HG03460 (cell line): Measurements from ENCODE around the gene ANKRD13C.
"Not testable (repeated sequence)": the region's sequence is repeated elsewhere in the genome, so short reads cannot be mapped to it uniquely, and the experiment has no call there.

Experiments
- ATAC-seq: cut with Tn5 transposase; IDR thresholded peaks from one replicate; pipeline ENCODE4 v1.9.1; 2021; ENCODE audit not compliant: unreplicated experiment

The ANKRD13C gene, protein sequence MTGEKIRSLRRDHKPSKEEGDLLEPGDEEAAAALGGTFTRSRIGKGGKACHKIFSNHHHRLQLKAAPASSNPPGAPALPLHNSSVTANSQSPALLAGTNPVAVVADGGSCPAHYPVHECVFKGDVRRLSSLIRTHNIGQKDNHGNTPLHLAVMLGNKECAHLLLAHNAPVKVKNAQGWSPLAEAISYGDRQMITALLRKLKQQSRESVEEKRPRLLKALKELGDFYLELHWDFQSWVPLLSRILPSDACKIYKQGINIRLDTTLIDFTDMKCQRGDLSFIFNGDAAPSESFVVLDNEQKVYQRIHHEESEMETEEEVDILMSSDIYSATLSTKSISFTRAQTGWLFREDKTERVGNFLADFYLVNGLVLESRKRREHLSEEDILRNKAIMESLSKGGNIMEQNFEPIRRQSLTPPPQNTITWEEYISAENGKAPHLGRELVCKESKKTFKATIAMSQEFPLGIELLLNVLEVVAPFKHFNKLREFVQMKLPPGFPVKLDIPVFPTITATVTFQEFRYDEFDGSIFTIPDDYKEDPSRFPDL

DNA sequence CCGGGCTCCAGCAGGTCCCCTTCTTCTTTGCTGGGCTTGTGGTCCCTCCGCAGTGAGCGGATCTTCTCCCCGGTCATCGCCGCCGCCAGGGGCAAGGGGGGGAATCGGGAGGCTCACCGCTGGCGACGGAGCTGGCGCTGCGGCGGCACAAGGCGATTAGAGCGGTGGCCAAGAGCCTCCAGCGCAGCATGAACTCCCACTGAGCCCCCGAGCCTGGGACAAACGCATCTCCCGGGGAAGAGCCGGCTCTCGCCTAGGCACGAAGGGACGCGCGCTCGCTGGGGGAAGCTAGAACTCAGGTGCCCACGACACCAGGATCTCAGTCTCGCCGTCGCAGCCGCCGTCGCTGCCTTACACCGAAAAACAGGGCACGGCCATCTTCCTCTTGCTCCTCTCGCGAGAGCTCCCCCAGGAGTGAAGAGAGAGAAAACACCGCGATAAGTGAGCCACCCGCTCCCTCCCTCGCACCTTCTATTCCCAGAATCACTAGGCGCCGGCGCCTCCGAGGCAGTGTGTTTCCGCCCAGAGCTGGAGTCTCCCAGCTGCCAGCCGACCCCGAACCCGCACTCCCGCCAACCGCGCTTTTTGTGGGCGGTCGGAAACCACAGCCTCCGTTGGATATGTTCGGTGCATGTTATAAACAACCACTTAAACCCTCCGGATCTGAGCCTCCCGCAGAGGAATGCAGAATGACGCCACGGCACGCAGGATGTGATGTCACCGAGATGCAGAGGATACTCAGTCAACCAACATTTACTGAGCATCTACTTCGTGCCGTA, at the start of gene ANKRD13C:
TSS of gene ANKRD13C (minus strand) at position 391 of the 779 bp plus-strand sequence. CDS start at position 77, 314 bp downstream.
- ATAC-seq, result peak; percentile 93

GRCh38 chr1:70403759-70404158, 49.2 kb upstream of the ANKRD13C start:
- no peak for ATAC-seq

DNA sequence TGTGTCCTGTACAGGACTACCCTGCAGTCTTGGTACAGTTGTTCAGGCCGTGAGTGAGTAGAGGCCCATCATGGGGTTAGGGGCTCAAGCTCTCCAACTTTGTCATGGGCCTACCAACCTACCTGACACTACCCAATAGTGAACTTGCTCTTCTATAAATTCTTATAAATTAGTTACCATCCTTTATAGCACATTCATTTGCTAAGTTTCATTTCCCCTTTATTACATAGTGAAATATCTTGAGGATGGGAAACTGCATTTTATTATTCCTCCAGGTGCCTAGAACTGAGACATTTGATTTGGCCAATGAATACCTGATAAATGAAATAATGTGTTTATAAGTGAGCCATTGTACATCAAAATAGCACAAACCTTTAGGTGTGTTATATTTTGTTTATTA, 47.5 kb upstream of the ANKRD13C start:
- ATAC-seq, result no peak

GRCh38 chr1:70400335-70400734, 45.8 kb upstream of the ANKRD13C start:
- ATAC-seq, result no peak

- no peak for ATAC-seq
These were observed 42.5 kb upstream of the ANKRD13C start for GRCh38 chr1:70397013-70397412.

- no peak for ATAC-seq
These were observed 42.1 kb upstream of the ANKRD13C start for GRCh38 chr1:70396607-70397006.

GRCh38 chr1:70392626-70393025, 38.1 kb upstream of the ANKRD13C start:
- ATAC-seq, result no peak

DNA sequence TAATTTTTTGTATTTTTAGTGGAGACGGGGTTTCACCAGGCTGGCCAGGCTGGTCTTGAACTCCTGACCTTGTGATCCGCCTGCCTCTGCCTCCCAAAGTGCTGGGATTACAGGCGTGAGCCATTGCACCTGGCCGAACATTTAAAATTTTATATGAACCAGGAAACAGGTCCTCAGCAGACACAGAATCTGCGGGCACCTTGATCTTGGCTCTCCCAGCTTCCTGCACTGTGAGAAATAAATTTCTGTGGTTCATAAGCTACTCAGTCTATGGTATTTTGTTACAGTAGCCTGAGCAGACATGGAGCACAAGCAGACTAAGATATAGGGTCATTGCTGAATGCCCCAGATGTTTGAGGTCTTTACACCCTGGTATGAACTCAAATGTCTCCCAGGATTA, 33.0 kb upstream of the ANKRD13C start:
- ATAC-seq, result no peak

DNA sequence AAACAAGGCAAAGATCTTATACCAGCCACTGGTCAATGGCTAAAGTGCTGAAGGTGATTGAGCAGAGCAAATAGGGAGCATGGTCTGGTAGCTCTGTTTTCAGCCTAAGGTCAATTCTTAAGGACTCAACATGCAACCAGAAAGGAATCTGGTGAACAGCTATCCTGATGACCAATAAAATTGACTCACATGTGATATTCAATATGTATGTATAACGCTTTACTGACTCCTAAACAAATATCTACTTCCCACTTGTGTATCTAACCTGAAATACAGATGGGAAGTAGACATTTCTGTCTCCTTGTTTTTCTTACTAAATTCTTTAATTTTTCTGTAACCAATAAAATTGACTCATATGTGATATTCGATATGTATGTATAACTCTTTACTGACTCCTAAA, 31.6 kb upstream of the ANKRD13C start:
- no peak for ATAC-seq

DNA sequence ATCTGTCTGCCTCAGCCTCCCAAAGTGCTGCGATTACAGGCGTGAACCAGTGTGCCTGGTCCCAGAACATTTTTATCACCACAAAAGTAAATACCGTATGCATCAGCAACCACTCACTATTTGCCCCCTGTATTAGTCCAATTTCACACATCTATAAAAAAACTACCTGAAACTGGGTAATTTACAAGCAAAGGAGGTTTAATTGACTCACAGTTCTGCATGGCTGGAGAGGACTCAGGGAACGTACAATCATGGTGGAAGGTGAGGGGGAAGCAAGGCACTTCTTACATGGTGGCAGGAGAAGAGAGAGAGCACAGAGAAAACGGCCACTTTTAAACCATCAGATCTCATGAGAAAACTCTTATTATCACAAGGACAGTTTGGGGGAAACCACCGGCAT, 31.0 kb upstream of the ANKRD13C start:
- ATAC-seq, result no peak

DNA sequence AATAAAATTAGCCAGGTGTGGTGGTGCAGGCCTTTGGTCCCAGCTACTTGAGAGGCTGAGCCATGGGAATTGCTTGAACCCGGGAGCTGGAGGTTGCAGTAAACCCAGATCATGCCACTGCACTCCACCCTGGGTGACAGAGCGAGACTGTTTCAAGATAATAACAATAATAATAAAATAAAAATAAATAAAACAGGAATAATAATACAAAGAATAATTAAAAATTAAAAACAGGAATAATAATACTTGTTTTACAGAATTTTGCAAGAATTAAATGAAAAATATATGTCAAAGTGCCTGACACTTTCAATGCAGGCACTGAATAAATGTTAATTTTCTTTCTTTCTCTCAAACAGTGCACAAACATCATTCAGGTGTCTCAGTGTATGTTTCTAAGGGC, 30.0 kb upstream of the ANKRD13C start:
- ATAC-seq, result no peak

GRCh38 chr1:70383483-70383882, 29.0 kb upstream of the ANKRD13C start:
- ATAC-seq, result no peak

DNA sequence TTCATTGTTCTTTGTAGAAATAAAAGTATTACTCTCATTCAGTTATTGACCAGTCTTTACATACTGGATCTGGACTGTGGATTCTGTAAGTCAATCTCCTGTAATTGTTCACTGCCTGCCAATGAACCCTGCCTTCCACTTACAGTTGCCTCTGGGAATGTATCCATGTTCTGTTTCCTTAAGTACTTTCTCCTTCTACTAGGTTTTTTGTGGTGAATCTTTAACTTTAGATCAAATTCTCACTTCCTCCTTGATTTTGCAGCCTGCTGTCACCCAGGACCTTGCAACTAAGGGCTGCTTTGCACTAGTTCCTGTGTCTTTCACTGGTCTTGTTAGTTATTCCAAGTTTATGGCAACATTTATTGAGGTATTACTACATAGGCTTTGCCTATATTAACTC, 28.2 kb upstream of the ANKRD13C start:
- peak; percentile 84 for ATAC-seq

- ATAC-seq, result no peak
These were observed 21.7 kb upstream of the ANKRD13C start for GRCh38 chr1:70376196-70376595.

GRCh38 chr1:70373580-70373979, 19.1 kb upstream of the ANKRD13C start:
- ATAC-seq, result not testable (repeated sequence)

DNA sequence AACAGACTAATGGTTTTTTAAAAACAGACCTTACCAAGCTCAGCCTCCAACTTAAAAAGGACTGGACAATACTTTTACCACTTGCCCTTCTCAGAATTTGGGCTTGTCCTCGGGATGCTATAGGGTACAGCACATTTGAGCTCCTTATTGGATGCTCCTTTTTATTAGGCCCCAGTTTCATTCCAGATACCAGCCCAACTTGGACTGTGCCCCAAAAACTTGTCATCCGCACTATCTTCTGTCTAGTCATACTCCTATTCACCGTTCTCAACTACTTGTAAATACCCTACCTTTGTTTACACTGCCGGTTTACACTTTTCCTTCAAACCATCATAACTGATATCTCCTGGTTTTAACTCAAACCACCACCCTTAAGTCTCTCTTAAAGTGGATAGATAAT, 17.9 kb upstream of the ANKRD13C start:
- no peak for ATAC-seq

DNA sequence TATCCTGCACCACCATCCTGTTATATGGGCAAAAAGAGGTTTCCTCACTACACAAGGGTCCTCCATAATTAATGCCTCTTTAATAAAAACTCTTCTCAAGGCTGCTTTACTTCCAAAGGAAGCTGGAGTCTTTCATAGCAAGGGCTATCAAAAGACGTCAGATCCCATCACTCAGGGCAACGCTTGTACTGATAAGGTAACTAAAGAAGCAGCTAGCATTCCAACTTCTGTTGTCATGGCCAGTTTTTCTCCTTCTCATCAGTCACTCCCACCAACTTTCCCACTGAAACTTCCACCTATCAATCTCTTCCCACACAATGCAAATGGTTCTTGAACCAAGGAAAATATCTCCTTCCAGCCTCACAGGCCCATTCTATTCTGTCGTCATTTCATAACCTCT, 17.1 kb upstream of the ANKRD13C start:
- not testable (repeated sequence) for ATAC-seq

GRCh38 chr1:70367397-70367796, 12.9 kb upstream of the ANKRD13C start:
- ATAC-seq, result not testable (repeated sequence)

DNA sequence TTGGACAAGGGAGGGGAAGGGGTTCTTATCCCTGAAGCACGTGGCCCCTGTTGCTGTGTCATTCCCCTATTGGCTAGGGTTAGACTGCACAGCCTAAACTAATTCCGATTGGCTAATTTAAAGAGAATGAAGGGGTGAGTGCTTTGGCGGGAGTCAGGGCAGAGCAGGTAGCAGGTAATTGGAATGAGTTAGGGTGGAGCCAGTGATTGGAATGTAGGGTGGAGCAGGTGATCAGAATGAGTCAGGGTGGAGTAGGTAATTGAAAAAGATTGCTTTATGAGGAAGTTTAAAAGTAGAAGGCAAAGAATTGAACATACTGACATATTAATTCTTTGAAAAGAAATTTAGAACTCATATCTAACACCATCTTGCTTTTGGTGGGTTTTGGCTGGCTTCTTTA, 12.5 kb upstream of the ANKRD13C start:
- not testable (repeated sequence) for ATAC-seq

DNA sequence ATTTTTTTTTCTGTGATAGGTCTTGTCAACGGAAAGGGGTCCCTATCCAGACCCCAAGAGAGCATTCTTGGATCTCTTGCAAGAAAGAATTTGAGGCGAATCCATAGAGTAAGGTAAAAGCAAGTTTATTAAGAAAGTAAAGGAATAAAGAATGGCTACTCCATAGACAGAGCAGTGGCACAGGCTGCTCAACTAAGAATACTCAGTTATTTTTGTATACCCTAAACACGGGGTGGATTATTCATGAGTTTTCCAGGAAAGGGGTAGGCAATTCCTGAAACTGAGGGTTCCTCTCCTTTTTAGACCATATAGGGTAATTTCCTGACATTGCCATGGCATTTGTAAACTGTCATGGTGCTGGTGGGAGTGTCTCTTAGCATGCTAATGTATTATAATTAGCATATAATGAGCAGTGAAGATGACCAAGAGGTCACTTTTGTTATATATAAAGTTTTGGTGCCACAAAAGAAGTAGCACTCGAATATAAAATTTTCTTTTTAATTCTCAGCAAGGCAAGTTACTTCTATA, 12.0 kb upstream of the ANKRD13C start:
- not testable (repeated sequence) for ATAC-seq

GRCh38 chr1:70364439-70364838, 9.9 kb upstream of the ANKRD13C start:
- ATAC-seq, result no peak
